ENCODE data around the gene CCM2.
"Not testable (repeated sequence)": the region's sequence is repeated elsewhere in the genome, so short reads cannot be mapped to it uniquely, and the experiment has no call there.

CCM2 gene

DNA sequence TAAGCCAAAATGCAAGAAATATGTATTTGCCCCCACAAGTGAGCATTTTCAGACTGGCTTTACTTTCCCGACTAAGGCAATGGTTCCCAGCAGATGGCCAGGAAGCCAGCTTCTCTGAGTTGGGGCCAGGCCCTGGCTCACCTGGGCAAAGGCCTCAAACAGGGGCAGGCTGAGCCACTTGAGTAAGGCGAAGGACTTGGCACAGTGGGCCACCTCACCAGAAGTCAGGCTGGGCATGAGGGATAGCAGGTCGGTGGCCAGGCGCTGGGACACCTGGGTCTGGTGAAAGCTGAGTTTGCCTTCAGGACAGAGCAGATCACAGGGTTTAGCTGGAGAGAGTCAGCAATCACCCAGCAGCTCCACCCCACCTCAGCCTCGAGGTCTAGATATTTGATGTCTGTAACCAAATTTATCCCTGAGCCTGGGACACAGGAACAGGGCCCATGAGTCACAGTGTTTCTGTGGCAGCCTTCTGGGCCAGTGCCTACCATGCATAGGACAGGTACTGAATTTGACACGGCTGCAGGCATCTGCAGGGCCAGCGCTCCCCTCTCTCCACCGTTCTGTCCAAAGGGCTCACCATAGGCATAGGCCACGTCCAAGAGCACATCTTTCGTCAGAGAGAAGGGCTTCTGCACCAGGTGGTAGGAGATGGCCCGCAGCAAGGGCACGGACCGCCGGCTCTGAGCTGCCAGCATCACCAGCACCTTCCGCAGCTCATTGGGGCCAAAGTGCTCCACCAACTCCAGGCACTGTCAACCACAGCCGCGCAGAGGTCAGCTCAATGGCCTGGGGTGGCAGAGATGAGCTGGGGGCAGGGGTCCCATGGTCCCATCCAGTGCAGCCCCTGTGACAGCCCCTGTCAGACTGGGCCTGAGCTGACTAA, 104.2 kb downstream of the CCM2 start:
- DNase-seq, result no peak

DNA sequence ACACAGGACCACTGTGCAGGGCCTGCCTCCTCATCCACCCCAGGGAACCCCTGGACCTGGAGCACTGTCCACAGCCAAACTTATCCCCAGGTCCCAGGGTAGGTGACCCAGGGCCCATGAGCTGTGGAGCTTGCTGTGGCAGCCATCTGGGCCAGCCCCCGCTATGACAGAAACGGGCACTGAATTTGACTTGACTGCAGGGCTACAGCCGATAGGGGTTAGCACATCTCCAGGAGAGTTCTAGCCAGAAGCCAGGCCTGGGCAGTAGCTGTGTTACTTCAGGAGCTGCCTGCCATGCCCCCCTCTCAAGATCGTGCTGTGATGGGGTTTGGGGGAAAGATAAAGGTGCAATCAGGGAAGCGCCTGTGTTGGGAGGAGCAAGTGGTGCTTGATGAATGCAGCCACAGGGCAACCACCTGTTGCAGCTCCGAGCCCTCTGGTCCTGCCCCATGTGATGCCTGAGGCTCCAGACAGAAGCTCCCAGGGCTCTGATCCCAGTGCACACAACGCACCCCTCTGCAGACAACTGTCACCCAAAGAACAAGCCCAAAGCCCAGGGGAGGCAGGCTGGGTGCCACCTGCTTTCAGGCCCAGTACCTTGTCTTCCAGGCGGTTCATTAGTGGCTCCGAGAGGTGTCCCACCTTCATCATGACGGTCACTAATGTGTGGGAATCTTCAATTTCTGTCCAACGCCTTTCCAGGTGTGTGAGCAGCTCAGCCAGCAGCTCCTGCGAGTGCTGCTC, 105.0 kb downstream of the CCM2 start:
- DNase-seq, result no peak

DNA sequence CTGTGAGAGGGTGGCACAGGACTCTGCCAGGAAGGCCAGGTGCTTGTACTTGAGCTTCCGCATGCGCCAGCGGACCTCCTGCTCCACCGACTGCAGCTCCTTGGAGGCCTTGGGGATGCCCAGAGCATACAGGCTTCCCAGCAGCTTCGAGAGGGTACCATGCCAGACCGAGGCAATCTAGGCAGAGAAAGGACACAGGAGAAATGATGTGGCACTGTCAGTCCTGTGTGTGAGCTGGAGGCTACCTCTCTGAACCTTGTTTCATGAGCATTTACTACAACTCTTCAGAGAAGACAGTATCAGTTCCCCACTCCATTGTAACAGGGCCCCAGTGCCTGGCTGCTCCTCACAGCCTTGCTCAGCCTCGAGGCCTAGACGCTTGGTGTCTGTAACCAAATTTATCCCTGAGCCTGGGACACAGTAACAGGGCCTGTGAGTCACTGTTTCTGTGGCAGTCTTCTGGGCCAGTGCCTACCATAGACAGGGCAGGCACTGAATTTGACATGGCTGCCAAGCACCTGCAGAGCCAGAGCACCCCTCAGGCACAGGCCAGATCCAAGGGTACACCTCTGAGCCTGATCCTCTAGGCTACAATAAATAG, 105.7 kb downstream of the CCM2 start:
- no peak for DNase-seq

DNA sequence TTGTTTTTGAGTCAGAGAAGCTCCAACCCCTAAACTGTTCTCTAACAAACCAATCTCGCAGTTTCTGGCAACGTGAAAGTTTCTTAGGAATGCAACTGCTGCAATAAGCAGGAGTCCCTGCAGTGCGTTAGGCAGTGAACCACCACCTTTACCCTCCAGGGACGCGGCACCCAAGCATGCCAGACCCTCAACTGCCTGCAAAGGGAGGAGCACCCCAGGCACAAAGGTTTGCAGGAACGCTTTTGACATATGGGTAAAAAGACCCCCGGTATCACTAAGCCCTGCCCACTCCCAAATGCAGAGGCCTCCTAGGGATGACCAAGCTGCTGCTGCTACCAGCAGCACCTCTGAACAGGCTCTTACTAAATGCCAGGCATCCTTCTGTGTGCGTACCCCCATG, 106.8 kb downstream of the CCM2 start:
- DNase-seq, result no peak

DNA sequence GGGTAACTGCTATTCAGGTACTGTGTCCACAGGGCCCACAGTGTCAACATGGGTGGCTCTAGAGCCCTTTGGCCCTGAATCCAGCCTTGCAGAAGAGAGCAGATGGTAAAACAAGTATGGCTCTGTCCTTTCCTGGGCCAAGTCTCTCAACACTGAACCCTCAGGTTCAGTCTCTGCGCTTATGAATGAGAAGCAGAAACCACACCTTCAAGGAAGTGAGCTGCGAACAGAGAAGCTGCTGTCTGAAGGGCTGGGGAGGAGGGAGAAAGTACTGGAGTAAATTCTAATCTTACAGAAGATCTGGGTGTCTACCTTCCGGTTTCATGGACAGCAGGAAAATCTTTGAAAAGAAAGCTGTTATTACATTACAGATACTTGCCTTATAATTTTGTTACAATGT, 107.4 kb downstream of the CCM2 start:
- DNase-seq, result no peak

DNA sequence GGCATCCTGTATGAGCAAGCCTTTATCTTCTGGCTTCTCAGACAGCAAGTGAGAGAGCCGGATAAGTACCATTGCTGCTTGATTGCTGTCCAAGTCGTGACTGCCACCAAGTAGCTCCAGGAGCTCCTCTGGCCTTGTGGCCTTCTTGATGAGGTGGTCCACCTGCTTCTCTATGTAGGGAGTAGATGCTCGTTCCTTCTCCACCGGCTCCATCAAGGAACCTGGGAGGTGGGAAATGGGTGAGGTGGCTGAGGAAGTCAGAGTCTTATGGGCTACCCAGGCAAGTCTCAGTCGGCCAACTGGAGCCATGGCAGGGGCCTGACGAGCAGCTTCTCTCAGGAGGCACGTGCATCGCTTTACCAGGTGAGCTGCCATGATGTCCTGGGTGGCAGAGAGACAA, 108.9 kb downstream of the CCM2 start:
- no peak for DNase-seq

DNA sequence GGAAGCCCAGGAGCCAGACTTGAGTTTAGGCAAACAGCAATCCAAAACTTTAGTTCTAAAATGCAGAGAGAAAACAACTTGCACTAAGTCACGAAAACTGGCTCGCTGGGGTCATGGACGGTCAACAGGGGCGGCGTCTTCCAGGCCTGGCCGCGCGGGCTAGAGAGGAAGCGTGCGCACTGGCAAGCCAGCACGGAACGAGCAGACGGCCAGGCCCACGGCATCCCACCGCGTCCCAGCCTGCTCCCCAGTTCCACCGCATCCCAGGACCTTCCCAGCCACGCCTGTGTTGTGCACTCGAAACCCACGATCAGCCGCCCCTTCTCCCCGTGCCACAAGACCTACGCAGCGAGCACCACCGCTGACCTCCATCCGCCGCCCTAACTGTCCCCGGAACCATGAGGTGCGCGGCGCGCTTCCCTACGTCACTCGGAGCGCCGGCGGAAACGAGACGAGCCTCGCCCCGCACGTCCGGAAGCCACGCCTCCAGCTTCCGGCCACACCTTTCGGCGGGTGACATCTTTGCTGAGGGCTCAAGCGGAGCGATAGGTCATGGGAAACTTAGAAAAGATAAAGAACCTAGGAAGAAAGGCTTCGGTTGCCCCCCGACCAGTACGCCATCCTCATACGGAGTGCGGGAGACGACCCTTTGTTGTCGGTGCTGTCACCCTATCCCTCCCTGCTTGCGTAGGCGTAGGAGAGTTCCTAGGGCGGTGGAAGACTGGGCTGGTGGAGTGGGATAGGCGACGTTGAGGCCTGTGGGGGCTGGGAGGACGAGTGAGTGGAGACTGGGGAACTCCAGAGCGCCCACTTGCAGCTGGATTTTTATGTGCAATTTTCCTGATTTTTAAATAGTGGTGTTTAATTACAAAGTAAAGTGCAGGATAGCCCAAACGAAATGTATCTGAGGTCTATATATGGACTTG, 111.6 kb downstream of the CCM2 start, which contains the start of gene TBRG4:
TSS of gene TBRG4 (minus strand) at position 400 of the 926 bp plus-strand sequence. CDS start 2,460 bp downstream, outside the sequence.
- DNase-seq, result peak; percentile 94

DNA sequence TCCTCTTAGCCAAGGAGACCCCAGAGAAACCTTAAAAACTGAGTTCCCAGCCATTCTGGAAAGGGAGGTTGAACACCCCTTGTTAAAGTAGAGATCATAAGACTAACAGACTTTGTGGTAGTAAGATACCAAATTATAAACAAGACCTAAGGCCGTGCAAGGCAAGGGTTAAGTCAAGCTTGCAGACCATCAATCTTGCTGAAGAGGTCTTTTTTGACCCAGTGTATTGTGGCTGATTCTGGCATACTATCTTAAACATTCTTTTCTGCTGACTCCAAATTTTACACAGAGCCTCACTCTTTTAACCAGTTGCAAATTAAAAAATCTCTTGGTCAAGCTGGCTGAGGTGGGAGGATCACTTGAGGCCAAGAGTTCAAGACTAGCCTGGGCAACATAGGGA, 112.6 kb downstream of the CCM2 start:
- DNase-seq, result peak; percentile 9

DNA sequence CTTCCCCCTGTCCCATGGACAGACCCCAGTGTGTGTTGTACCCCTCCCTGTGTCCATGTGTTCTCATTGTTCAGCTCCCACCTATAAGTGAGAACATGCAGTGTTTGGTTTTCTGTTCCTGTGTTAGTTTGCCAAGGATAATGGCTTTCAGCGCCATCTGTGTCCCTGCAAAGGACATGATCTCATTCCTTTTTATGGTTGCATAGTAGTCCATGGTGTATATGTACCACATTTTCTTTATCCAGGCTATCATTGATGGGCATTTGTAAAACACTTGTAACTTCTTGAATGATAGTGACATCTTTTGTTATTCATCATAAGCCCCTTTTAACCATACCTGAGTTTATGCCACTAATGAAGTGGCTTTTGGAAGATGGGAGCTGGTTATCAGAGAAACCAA, 114.3 kb downstream of the CCM2 start:
- not testable (repeated sequence) for DNase-seq

DNA sequence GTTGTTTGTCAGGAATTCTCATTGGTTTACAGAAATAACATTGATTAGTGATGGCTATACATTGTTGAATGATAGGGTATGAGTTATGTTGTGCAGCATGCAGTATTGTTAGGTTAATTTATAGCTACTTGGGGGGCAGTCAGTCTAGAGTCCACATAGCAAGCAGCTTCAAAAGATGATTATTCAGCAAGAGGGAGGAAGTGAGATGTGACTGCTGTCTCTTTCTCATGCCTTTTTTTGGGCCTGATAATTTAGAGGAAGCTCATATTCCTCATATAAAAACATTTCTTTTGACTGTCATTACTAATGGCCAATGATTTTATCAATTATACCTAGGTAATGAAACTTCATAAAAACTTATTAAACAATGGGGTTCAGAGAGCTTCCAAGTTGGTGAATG, 114.9 kb downstream of the CCM2 start:
- no peak for DNase-seq

DNA sequence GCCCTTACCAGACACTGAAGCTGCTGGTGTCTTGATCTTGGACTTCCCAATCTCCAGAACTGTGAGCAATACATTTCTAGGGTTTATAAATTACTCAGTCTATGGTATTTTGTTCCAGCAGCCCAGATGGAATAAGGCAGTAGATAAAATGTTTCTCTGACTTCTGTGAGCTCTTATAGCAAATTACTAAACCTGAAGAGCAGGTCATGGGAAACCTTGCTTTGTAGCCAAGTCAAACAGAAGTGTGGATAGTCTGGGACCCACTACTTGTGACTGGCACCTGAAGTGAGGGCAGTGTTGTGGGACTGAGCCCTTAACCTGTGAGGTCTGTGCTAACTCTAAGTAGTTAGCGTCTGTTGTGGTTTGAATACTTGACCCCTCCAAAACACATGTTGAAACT, 116.0 kb downstream of the CCM2 start:
- DNase-seq, result no peak

DNA sequence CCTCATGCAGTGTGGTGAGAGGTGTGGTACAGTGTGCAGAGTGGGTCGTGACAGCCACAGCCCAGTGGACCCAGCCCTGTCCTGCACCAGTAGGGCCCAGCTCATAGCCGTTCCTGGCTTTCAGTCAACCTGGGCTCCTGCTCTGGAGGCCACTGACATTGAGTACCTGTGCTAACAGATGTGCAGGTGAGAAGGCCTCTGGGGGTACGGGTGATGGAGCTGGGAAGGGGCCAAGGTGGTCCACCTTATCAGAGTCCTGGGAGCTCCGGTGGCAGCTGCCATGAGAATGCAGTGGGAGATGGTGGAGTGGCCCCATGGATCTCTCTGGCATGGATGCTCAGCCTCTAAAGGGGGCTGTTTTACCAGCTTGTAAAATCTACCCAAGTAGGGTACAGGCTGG, 117.6 kb downstream of the CCM2 start:
- DNase-seq, result no peak

DNA sequence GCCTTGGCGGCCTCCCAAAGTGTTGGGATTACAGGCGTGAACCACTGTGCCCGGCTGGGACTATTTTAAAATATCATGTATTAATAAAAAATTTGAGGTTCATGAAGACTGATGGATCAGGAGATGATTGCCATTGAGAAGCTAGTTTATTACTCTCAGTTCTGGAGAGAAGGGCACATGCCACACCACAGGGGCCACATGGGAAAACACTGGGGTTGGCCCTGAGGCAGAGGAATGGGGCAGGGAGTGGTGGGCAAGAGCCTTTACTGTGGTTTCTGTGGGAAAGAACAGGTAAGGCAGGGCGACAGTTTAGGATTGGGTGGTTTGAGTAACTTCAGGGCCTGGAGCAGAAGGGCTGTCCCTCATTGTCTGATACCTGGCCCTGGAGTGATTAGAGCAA, 118.3 kb downstream of the CCM2 start:
- DNase-seq, result no peak

DNA sequence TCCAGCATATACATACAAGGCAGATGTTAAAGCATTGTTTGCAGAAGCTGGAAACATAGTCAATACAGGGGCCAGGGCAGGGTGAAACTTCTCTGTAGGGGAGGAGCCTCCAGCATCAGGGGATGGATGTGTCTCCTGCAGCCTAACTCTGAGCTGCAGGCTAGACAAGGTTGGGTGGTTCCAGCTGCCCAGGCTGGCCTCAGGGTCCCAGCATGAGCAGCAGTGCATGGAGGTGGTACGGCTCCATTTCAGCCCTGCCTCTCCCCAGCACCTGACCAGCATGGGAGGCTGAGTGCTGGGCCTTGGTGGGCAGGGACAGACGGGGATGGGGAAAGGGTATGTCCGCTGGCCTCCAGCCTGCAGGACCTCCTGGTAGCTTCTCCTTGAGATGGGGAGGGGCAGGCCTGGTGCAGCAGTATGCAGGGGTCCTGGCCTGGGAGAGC, 118.9 kb downstream of the CCM2 start:
- no peak for DNase-seq

DNA sequence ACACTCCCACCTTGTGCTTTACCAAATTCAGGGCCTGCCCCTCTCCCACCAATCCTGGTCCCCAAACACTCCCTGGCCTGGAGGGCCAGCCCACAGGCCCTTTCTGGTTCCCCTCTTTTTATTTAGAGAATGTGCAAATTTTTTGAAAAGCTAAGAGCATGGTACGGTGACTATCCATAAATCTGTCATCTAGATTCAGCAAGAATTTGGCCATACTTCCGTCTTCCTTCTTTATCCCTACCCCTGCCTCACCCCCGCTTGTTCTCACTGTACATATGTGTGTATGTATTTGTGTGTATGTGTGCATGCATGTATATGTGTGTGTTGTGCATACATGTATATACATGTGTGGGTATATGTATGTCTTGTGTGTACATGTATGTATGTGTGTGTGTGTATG, 119.5 kb downstream of the CCM2 start:
- DNase-seq, result no peak

DNA sequence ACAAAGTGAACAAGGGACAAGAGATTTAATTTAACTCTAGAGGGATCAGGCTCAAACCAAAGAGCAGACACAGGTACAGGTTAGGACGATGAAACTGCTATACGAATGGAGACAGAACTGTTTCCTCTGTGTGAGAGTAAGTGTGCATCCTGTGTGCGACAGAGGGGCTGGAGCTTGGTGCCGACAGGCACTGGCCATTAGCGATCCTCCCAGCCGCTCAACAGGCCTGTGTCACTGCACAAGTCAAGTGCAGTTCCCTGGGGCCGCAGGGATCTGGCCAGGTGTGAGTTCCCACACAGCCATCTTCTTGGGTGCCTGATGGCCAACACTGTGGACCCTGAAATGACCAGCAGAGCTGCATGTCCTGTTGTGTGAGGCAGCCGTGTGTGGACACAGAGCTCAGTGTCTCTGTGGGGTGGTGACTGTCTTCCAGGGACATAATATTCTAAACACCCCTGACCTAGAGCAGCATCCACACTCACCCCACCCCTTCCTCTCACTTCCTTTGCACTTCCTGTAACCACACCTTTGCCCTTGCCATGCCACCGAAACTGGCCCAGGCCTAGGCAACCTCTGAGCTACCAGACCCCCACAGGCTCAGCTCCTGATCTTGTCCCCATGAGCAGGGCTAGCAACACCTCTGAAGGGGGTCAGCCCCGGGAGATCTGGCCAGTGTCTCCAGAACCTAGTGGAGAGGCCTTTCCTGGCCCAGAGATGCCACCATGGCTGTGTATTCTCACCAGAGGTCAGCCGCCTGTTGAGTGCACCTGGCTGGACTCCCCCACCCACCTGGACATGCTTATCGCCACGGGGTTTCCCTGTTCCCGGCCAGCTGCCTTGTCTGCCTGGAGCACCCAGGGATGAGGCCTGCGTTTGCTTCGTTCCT, 123.2 kb downstream of the CCM2 start:
- no peak for DNase-seq

DNA sequence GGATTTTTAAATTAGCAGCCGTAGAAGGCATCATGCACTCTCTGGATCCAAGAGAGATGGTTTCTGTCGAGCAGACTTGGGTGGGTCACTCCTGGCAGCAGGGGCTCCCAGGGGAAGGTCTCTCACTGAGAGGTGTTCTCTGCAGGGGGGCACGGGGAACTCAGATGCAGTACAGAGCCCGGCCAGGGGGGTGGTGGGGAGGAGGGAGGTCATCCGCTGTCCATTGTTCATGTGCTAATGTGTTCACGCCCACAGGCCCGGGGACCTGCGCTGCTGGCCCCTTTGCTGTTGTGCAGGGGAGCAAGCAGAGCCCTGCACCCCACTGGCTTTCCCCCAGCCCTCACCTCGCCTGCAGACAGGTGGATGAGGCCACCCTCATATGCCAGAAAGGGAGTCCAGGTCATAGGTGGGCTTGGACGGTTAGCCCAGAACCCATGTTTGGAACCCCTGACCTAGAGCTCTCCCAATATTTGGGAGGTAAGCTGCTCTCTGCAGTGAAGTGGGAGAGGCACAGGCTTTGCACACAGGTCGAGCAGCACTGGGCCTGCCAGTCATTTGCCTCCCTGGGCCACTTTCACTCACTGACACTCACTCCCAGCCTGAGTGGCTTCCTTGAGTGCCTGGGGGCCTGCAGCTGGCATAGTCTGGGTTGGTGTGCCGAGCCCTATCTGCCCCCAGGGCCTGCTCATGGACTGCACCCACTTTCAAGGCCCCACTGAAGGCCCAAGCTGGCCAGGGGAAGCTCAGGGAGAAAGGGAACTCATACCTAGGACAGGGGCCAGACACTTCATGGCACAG, 124.1 kb downstream of the CCM2 start:
- DNase-seq, result no peak

DNA sequence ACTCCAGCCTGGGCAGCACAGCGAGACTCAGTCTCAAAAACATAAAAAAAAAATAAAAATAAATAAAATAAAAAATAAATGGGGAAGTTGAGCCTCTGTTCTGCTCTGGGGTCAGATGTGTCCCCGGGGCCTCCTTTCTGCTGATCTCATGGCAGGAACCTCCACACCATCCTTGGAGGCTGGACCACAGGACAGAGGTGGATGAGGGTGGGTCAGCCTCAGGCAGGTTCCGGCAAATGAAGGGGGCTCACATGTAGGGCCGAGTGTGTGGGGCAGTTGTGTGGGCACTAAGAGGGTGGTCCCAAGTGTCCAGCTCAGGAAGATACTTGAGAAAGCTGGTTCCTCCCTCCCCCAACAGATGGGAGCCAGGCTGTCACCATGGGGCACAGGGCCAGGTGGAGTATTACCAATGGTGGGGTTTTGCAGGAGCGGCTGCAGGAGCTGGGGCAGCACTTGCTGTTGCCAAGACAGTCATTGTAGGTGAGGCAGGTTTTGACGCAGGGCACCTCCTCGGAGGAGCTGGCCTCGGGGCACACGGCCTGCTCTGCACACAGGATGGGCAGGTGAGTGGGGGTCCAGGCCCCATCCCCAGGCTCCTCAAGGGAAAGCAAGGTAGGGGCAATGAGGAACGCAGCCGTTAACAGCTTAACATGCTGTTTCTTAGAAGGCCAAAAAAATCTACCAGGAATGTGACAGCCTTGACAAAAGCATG, 125.3 kb downstream of the CCM2 start:
- DNase-seq, result no peak
